Stomach (tissue), 9 donors: Measurements from ENCODE around the gene REPS2. TPM values are rescaled to one million over a fixed set of nuclear protein-coding genes. Genes with fewer than 3 reads are reported as not detected.

Source experiments
- DNase-seq, 2 donors: peaks; one replicate each; pipeline versions ENCODE4 v3.0.0 to v3.0.0-alpha.2; 2013 to 2019
- H3K27ac ChIP-seq, 5 donors: fragments of 200-600 bp in 4 of 5; sonication (generic) in 4 of 5; one replicate each; pipeline ENCODE4 v1.5.1; 2013 to 2019; ENCODE audit warnings: mild to moderate bottlenecking in 1 of 5, moderate library complexity in 1 of 5
- H3K27me3 ChIP-seq, 3 donors: fragments of 200-600 bp; sonication (generic); one replicate each; pipeline ENCODE4 v1.5.1; 2017 to 2019; ENCODE audit warnings: mixed run types in 1 of 3
- H3K36me3 ChIP-seq, 4 donors: fragments of 200-600 bp; sonication (generic); 1 replicate in 3 of 4; 2 replicates in 1 of 4; pipeline ENCODE4 v1.5.1; 2016 to 2019
- H3K4me1 ChIP-seq, 4 donors: fragments of 200-600 bp; sonication (generic); one replicate each; pipeline ENCODE4 v1.5.1; 2016 to 2019
- H3K4me3 ChIP-seq, 4 donors: fragments of 200-600 bp; sonication (generic) in 3 of 4; one replicate each; pipeline ENCODE4 v1.5.1; 2016 to 2019; ENCODE audit warnings: mild to moderate bottlenecking in 1 of 4
- H3K9me3 ChIP-seq, 4 donors: fragments of 200-600 bp; sonication (generic); one replicate each; pipeline ENCODE4 v1.5.1; 2016 to 2019
- CTCF ChIP-seq, 7 experiments: fragments of 450-650 bp in 4 of 7; fragments of 200-600 bp in 3 of 7; sonication (generic) in 3 of 7; IDR thresholded peaks; one replicate each; pipeline ENCODE4 v1.5.1; 2016 to 2019; ENCODE audit warnings: antibody characterized with exemption in 7 of 7, control low read depth in 2 of 7, mild to moderate bottlenecking in 1 of 7
- EP300 ChIP-seq: sonication (generic); formaldehyde crosslinking; IDR thresholded peaks from one replicate; pipeline ENCODE4 v1.6.1; 2017; ENCODE audit warnings: antibody characterized with exemption
- POLR2A ChIP-seq, 4 donors: fragments of 450-650 bp; IDR thresholded peaks; one replicate each; pipeline ENCODE4 v1.6.1; 2016; ENCODE audit warnings: antibody characterized with exemption in 4 of 4, control low read depth in 2 of 4, mild to moderate bottlenecking in 1 of 4, moderate library complexity in 1 of 4
- POLR2AphosphoS5 ChIP-seq, 3 donors: sonication (generic); formaldehyde crosslinking; IDR thresholded peaks; one replicate each; pipeline ENCODE4 v1.6.1; 2016; ENCODE audit warnings: antibody characterized with exemption in 3 of 3
- WGBS, 5 donors: extraction: QIAGEN DNeasy Blood & Tissue Kit in 3 of 5; methylation state at CpG; one replicate each; pipeline versions ENCODE4 v1.1.5 to v1.1.7; 2013 to 2018; 5-methylcytosine and 5-hydroxymethylcytosine counted together
- intact Hi-C: fragments of 100-400 bp; cut with DNase I; formaldehyde crosslinking; loops from one replicate; pipeline ENCODE4 v1.15.1; 2023; ENCODE audit warnings: low total_unique reads
- polyA plus RNA-seq, 3 donors: library from polyadenylated mRNA; stranded (reverse); fragments of 200-250 nt; gene quantifications; one replicate each; pipeline ENCODE4 v1.2.3, GENCODE V29; 2013
- total RNA-seq, 5 donors: library from RNA; depleted of rRNA; stranded (reverse); fragments of >200 nt; gene quantifications; one replicate each; pipeline versions ENCODE4 v1.1.0 to v1.2.3, GENCODE V29; 2014 to 2016
- donor health status: healthy with polysubstance abuse.
- donor health status: Bipolar disorder and iron deficiency.
- donor health status: healthy.

The REPS2 gene
- total and polyA plus RNA-seq, 8 donors: 6.1 to 281 (median 10.6) TPM

GRCh38 chrX:16992445-16992844 lies 46.0 kb downstream of the REPS2 start:
- Histone ChIP-seq H3K4me1 (peaks cover 0 to 6% (median 0%) of the 10 kb centered on the region in 4 donors), H3K27ac (no peak overlapping the region), H3K36me3 (no peaks in the 10 kb centered on the region), H3K4me3 (no peak overlapping the region), H3K27me3 (no peaks in the 10 kb centered on the region), H3K9me3 (peaks cover 0 to 6% (median 0%) of the 10 kb centered on the region in 4 donors)
- no peak for TF ChIP-seq EP300
- TF ChIP-seq CTCF (IDR thresholded peaks at IDR 0.05): no peak
- no peak for TF ChIP-seq POLR2A (IDR thresholded peaks at IDR 0.05)
- TF ChIP-seq POLR2AphosphoS5 (IDR thresholded peaks at IDR 0.05): no peak
- intact Hi-C loops: no loop called here
- 64 to 93% (median 86%) methylated on average over 3 of the region's 3 CpGs for WGBS, 5 donors
- DNase-seq: no peak

- TF ChIP-seq EP300 (no peak), CTCF (IDR thresholded peaks at IDR 0.05) (no peak), POLR2A (IDR thresholded peaks at IDR 0.05) (no peak), POLR2AphosphoS5 (IDR thresholded peaks at IDR 0.05) (no peak)
- 25 to 71% (median 41%) methylated on average over 2 of the region's 2 CpGs for WGBS, 5 donors
Observed at GRCh38 chrX:16992951-16993350, 46.5 kb downstream of the REPS2 start.

GRCh38 chrX:16993791-16994318 lies 47.4 kb downstream of the REPS2 start:
- Histone ChIP-seq H3K36me3 (no peaks in the 10 kb centered on the region), H3K27me3 (no peaks in the 10 kb centered on the region), H3K9me3 (no peaks in the 10 kb centered on the region), H3K27ac (no peak overlapping the region), H3K4me3 (no peak overlapping the region), H3K4me1 (peaks cover 0 to 10% (median 0%) of the 10 kb centered on the region in 4 donors)
- intact Hi-C loops: no loop called here
- TF ChIP-seq POLR2AphosphoS5 (IDR thresholded peaks at IDR 0.05) (no peak), EP300 (no peak), POLR2A (IDR thresholded peaks at IDR 0.05) (no peak), CTCF (IDR thresholded peaks at IDR 0.05) (no peak)
- WGBS, 5 donors: 78 to 95% (median 90%) methylated on average over 4 of the region's 4 CpGs
- DNase-seq: no peak

More at GRCh38 chrX:16992951-16993350, 46.5 kb downstream of the REPS2 start:
- H3K4me1 ChIP-seq: peaks cover 0 to 10% (median 0%) of the 10 kb centered on the region in 4 donors
- DNase-seq: no peak
- H3K9me3 ChIP-seq: peaks cover 0 to 2% (median 0%) of the 10 kb centered on the region in 4 donors
- no peaks in the 10 kb centered on the region for H3K27me3 ChIP-seq
- H3K36me3 ChIP-seq: no peaks in the 10 kb centered on the region
- no peak overlapping the region for H3K4me3 ChIP-seq
- intact Hi-C loops: no loop called here
- H3K27ac ChIP-seq: no peak overlapping the region

- TF ChIP-seq POLR2A (IDR thresholded peaks at IDR 0.05) (no peak), EP300 (no peak), POLR2AphosphoS5 (IDR thresholded peaks at IDR 0.05) (no peak), CTCF (IDR thresholded peaks at IDR 0.05) (no peak)
- H3K9me3 ChIP-seq: no peaks in the 10 kb centered on the region
- intact Hi-C loops: no loop called here
- H3K4me3 ChIP-seq: no peak overlapping the region
- no peaks in the 10 kb centered on the region for H3K27me3 ChIP-seq
- H3K27ac ChIP-seq: no peak overlapping the region
- 71 to 92% (median 90%) methylated on average over 2 of the region's 2 CpGs for WGBS, 5 donors
- DNase-seq: no peak
- peaks cover 0 to 10% (median 0%) of the 10 kb centered on the region in 4 donors for H3K4me1 ChIP-seq
- no peaks in the 10 kb centered on the region for H3K36me3 ChIP-seq
Observed at GRCh38 chrX:16994736-16995135, 48.3 kb downstream of the REPS2 start.
